ENCODE results near the gene LPXN. TPM values are rescaled to one million over a fixed set of nuclear protein-coding genes. Genes with fewer than 3 reads are reported as not detected.

Gene LPXN
- 1.4 and 14.7 TPM in 2 replicates for total RNA-seq (ENCODE audit: low replicate concordance)

- no peak for TF ChIP-seq CTCF (IDR thresholded peaks at IDR 0.05; ENCODE audit: insufficient read depth, low read length)
- H3K4me3 ChIP-seq (ENCODE audit: low read depth, low read length), result peak within 1 kb of the TSS; percentile 92
- DNase-seq (ENCODE audit: low read depth), result peak; percentile 53
Observed at GRCh38 chr11:58575377-58576020, at the start of gene LPXN. Gene LPXN, minus strand, starts transcription at chr11:58575856. Its CDS starts 84 bp downstream, at chr11:58575772.

- H3K4me3 ChIP-seq (ENCODE audit: low read depth, low read length), result no peak overlapping the region
- DNase-seq (ENCODE audit: low read depth), result no peak
- no peak for TF ChIP-seq CTCF (IDR thresholded peaks at IDR 0.05; ENCODE audit: insufficient read depth, low read length)
Observed at GRCh38 chr11:58625086-58625485, 49.4 kb upstream of the LPXN start.

GRCh38 chr11:58622344-58622743 lies 46.7 kb upstream of the LPXN start, which contains the start of gene CNTF:
Gene CNTF, plus strand, starts transcription at chr11:58622665. Its CDS starts 88 bp downstream, at chr11:58622753.
- no peak within 1 kb of the TSS for H3K4me3 ChIP-seq (ENCODE audit: low read depth, low read length)
- TF ChIP-seq CTCF (IDR thresholded peaks at IDR 0.05; ENCODE audit: insufficient read depth, low read length), result no peak
- no peak for DNase-seq (ENCODE audit: low read depth)

- no peak for DNase-seq (ENCODE audit: low read depth)
- no peak overlapping the region for H3K4me3 ChIP-seq (ENCODE audit: low read depth, low read length)
- no peak for TF ChIP-seq CTCF (IDR thresholded peaks at IDR 0.05; ENCODE audit: insufficient read depth, low read length)
Observed at GRCh38 chr11:58621586-58622262, 46.1 kb upstream of the LPXN start.

- DNase-seq (ENCODE audit: low read depth), result no peak
- TF ChIP-seq CTCF (IDR thresholded peaks at IDR 0.05; ENCODE audit: insufficient read depth, low read length), result no peak
- no peak overlapping the region for H3K4me3 ChIP-seq (ENCODE audit: low read depth, low read length)
Observed at GRCh38 chr11:58617976-58618557, 42.4 kb upstream of the LPXN start.

- H3K4me3 ChIP-seq (ENCODE audit: low read depth, low read length), result no peak overlapping the region
- peak; percentile 90 for DNase-seq (ENCODE audit: low read depth)
- TF ChIP-seq CTCF (IDR thresholded peaks at IDR 0.05; ENCODE audit: insufficient read depth, low read length), result no peak
Observed at GRCh38 chr11:58616594-58616993, 40.9 kb upstream of the LPXN start.

Data from fibroblast of the aortic adventitia (primary cell).